ENCODE results near the gene YPEL1. TPM values are rescaled to one million over a fixed set of nuclear protein-coding genes. Genes with fewer than 3 reads are reported as not detected.

YPEL1 gene
- total RNA-seq, 1 donor from 2014 or later, result 11.5 TPM

DNA sequence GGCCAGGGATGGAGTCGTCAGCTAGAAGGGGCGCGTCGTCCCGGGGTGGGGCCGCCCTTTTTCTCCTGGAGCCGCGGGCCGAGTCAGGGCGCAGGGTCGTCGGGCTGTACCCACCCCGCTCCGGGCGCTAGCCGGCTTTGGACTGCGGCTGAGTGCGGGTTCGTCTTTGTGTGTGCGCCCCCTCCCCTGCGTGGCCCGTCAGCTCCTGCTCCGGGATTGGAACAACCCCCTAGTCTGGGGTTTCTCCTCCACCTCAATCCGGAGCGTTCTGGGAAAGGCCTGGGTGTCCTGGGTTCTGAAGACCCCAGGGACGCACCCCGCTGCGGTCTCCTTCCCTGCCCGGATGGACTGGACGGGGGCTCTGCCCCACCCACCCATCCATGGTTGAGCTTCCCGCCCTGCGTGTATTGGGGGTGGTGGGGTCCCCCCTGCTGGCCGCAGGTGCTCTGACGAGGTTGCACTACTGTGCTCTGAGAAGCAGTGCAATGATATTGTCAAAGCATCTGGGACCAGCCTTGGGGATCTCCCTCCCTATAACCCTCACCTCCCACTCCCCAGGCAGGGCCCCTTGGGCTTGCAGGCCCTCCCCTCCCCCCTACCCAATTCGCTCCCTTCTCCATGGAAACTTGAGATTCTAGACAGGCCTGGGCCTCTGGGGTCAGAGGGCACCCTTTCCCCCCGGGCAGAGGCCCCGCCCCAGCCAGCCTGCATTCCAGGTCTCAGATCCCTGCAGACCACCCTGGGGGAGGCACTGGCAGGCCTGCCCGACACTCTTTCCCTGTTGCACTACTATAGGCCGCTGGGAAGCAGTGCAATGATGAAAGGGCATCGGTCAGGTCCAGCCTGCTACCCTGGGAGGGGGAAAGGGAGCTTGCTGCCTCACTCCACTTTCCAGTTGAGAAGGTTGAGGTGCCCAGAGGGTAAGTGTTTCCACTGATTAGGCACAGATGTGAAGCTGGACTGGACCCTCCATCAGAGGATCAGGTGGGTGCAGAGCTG, 82.7 kb downstream of the YPEL1 start:
- Mint-ChIP-seq H3K36me3 (ENCODE audit: low read depth, unreplicated experiment) (peaks cover 6% of the 10 kb centered on the region), H3K9me3 (ENCODE audit: unreplicated experiment) (no peaks in the 10 kb centered on the region), H3K4me1 (ENCODE audit: unreplicated experiment) (peaks cover 16% of the 10 kb centered on the region), H3K4me3 (ENCODE audit: unreplicated experiment) (peak overlapping the region; percentile 89), H3K27me3 (ENCODE audit: unreplicated experiment) (peaks cover 7% of the 10 kb centered on the region), H3K27ac (ENCODE audit: unreplicated experiment) (no peak overlapping the region)
- TF ChIP-seq, protein P1, sequence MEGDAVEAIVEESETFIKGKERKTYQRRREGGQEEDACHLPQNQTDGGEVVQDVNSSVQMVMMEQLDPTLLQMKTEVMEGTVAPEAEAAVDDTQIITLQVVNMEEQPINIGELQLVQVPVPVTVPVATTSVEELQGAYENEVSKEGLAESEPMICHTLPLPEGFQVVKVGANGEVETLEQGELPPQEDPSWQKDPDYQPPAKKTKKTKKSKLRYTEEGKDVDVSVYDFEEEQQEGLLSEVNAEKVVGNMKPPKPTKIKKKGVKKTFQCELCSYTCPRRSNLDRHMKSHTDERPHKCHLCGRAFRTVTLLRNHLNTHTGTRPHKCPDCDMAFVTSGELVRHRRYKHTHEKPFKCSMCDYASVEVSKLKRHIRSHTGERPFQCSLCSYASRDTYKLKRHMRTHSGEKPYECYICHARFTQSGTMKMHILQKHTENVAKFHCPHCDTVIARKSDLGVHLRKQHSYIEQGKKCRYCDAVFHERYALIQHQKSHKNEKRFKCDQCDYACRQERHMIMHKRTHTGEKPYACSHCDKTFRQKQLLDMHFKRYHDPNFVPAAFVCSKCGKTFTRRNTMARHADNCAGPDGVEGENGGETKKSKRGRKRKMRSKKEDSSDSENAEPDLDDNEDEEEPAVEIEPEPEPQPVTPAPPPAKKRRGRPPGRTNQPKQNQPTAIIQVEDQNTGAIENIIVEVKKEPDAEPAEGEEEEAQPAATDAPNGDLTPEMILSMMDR (IDR thresholded peaks at IDR 0.05; ENCODE audit: unreplicated experiment), result no peak
- no peak for DNase-seq (ENCODE audit: low spot score)

DNA sequence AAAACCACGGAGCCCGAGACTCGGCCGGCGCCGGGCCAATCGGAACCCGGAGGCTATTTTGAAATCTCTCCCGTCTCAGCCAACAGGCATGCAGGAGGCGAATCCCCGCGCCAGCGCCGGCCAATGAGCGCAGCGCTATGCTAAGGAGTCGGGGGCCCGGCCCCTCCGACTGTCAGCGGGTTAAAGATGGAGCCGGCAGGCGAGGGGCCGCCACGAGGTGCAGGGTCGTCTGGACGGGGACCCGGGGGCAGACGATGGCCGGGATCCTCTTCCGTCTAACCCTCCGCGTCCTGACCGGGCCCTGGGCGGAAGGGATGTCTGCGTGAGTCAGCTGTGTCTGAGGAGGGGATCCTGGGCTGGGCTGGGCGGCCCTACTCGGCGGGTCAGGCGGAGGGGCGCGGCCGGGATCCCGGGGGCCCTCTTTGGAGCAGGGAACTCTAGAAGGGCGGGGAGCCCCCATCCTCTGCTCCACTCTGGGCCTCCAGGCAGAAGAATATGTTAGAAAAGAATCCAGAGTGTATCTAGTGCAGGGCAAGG, 83.5 kb downstream of the YPEL1 start:
- H3K4me1 Mint-ChIP-seq (ENCODE audit: unreplicated experiment), result peaks cover 16% of the 10 kb centered on the region
- H3K4me3 Mint-ChIP-seq (ENCODE audit: unreplicated experiment), result peak overlapping the region; percentile 89
- DNase-seq (ENCODE audit: low spot score), result peak; percentile 83
- H3K27ac Mint-ChIP-seq (ENCODE audit: unreplicated experiment), result no peak overlapping the region
- H3K36me3 Mint-ChIP-seq (ENCODE audit: low read depth, unreplicated experiment), result peaks cover 6% of the 10 kb centered on the region
- peaks cover 7% of the 10 kb centered on the region for H3K27me3 Mint-ChIP-seq (ENCODE audit: unreplicated experiment)
- H3K9me3 Mint-ChIP-seq (ENCODE audit: unreplicated experiment), result no peaks in the 10 kb centered on the region
- TF ChIP-seq, protein P1 (IDR thresholded peaks at IDR 0.05; ENCODE audit: unreplicated experiment), result no peak

DNA sequence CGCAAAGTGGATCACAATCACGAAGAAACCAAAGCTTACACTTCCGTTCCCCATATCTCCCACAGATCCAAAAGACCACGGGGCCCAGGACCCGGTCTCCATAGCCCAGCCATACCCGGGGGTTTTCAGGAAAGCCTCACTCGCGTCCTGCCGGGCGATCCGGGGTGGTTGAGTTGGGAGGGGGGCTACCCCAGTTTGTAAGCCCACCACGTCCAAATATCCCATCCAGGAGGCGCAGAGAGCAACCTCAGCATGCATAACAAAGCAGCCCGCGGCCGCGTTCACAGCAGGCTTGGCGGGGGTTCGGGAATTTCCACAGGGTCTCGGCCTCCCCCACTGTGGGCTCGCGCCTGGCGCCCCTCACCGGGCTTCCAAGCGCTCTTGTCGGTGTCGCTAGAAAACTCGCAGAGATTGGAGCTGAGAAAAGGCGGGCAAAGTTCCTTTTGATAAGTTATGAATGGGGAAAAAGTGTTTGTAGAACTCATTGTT, 84.0 kb downstream of the YPEL1 start:
- Mint-ChIP-seq H3K4me3 (ENCODE audit: unreplicated experiment) (peak overlapping the region; percentile 89), H3K36me3 (ENCODE audit: low read depth, unreplicated experiment) (peaks cover 4% of the 10 kb centered on the region), H3K9me3 (ENCODE audit: unreplicated experiment) (no peaks in the 10 kb centered on the region), H3K27ac (ENCODE audit: unreplicated experiment) (peak overlapping the region; percentile 45), H3K4me1 (ENCODE audit: unreplicated experiment) (peaks cover 12% of the 10 kb centered on the region), H3K27me3 (ENCODE audit: unreplicated experiment) (peaks cover 4% of the 10 kb centered on the region)
- TF ChIP-seq, protein P1 (IDR thresholded peaks at IDR 0.05; ENCODE audit: unreplicated experiment), result no peak
- DNase-seq (ENCODE audit: low spot score), result peak; percentile 24

DNA sequence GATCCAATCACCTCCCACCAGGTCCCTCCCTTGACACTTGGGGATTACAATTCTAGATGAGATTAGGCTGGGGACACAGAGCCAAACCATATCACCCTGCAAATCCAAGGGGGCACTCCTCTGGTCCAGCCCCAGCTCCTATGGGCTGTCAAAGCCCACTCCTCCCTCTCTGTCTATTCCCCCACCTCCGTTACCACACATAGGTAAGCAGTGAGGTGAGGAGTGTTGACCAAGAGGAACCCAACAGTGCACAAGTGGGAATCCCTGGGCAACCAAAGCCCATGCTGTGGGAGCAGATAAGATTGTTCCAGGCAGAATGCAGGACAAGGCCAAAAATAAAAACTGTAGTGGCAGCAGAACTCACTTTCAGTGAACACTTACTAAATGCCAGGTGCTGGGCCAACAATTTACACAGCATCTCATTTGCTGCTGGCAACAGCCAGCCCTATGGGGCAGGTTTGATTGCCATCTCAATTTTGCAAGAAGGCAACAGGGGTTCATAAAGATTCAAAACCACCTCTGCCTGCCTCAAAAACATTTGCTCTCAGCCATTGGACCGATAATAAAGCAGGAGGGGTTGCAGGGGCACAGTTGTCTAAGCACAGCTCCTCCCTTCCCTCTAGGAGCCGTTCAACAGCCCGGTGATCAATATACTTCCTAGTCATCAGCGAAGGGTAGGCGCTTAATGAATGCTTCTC, 84.6 kb downstream of the YPEL1 start:
- Mint-ChIP-seq H3K4me3 (ENCODE audit: unreplicated experiment) (peak overlapping the region; percentile 89), H3K27ac (ENCODE audit: unreplicated experiment) (peak overlapping the region; percentile 45)
- no peak for DNase-seq (ENCODE audit: low spot score)

More for the DNA sequence above, 84.6 kb downstream of the YPEL1 start:
- Mint-ChIP-seq H3K4me1 (ENCODE audit: unreplicated experiment) (peaks cover 9% of the 10 kb centered on the region), H3K27me3 (ENCODE audit: unreplicated experiment) (peaks cover 3% of the 10 kb centered on the region), H3K9me3 (ENCODE audit: unreplicated experiment) (no peaks in the 10 kb centered on the region), H3K36me3 (ENCODE audit: low read depth, unreplicated experiment) (peaks cover 4% of the 10 kb centered on the region)
- TF ChIP-seq, protein P1 (IDR thresholded peaks at IDR 0.05; ENCODE audit: unreplicated experiment), result no peak
